H1 (cell line): Measurements from ENCODE around the gene MGARP. TPM values are rescaled to one million over a fixed set of nuclear protein-coding genes. Genes with fewer than 3 reads are reported as not detected.

Source experiments
- CTCF ChIA-PET: fragments of 300-600 bp; sonication (Branson Sonifier 250); formaldehyde crosslinking; loops from one replicate; lab custom pipeline; 2021; ENCODE audit not compliant: partially characterized antibody; lab: Charles Lee
- POLR2A ChIA-PET: fragments of 300-600 bp; sonication (Branson Sonifier 250); formaldehyde crosslinking; loops from one replicate; lab custom pipeline; 2021; ENCODE audit warnings: inconsistent platforms; ENCODE audit not compliant: partially characterized antibody; lab: Charles Lee
- DNase-seq, 2 experiments: peaks; one replicate each; pipeline versions ENCODE4 v3.0.0 to v3.0.0-alpha.2; 2010 to 2022; ENCODE audit warnings: low spot score in 2 of 2, low read depth in 1 of 2, mixed read lengths in 1 of 2
- FAIRE-seq: peaks from 2 replicates; lab custom pipeline; 2011; peaks lifted over from hg19 to GRCh38; lab: Jason Lieb, UNC
- H2AFZ ChIP-seq: 2 replicates; pipeline ENCODE4 v1.8.1; 2012; ENCODE audit warnings: low read length, inconsistent platforms
- H2AK5ac ChIP-seq: 2 replicates; pipeline ENCODE4 v1.6.1; 2013; ENCODE audit warnings: low read depth, low read length
- H2BK120ac ChIP-seq: replicated peaks from 2 replicates; pipeline ENCODE3; 2013; ENCODE audit warnings: low read depth, low read length, inconsistent platforms
- H2BK12ac ChIP-seq: 2 replicates; pipeline ENCODE4 v1.6.1; 2013; ENCODE audit warnings: low read depth, low read length
- H2BK15ac ChIP-seq: 2 replicates; pipeline ENCODE4 v1.6.1; 2013; ENCODE audit warnings: low read length
- H2BK20ac ChIP-seq: 2 replicates; pipeline ENCODE4 v1.6.1; 2013; ENCODE audit warnings: low read length
- H2BK5ac ChIP-seq: 2 replicates; pipeline ENCODE4 v1.6.1; 2013; ENCODE audit warnings: low read depth, low read length
- H3K14ac ChIP-seq: 2 replicates; pipeline ENCODE4 v1.6.1; 2013; ENCODE audit warnings: inconsistent platforms; ENCODE audit not compliant: insufficient read length
- H3K18ac ChIP-seq: 2 replicates; pipeline ENCODE4 v1.6.1; 2013; ENCODE audit warnings: low read length; ENCODE audit errors: extremely low read depth
- H3K23ac ChIP-seq: 2 replicates; pipeline ENCODE4 v1.6.1; 2013; ENCODE audit warnings: inconsistent platforms; ENCODE audit not compliant: insufficient read length
- H3K23me2 ChIP-seq: 2 replicates; pipeline ENCODE4 v1.6.1; 2013; ENCODE audit warnings: low read depth, low read length
- H3K27ac ChIP-seq: 2 replicates; pipeline ENCODE4 v1.6.1; 2011; ENCODE audit warnings: low read depth, low read length, inconsistent platforms
- H3K27me3 ChIP-seq, 4 experiments: replicated peaks in 1 of 4; 1 replicate in 1 of 4; 2 replicates in 3 of 4; pipeline versions ENCODE4 v1.6.1 to v1.8.1; 2011 to 2013; ENCODE audit warnings: low read length in 3 of 4, mild to moderate bottlenecking in 3 of 4, inconsistent platforms in 2 of 4, mixed read lengths in 2 of 4, moderate library complexity in 1 of 4; ENCODE audit not compliant: control insufficient read depth in 3 of 4, insufficient read depth in 3 of 4; ENCODE audit errors: extremely low read depth in 1 of 4
- H3K36me3 ChIP-seq, 4 experiments: 2 replicates each; pipeline versions ENCODE4 v1.6.1 to v1.8.1; 2011 to 2013; ENCODE audit warnings: mild to moderate bottlenecking in 4 of 4, low read length in 3 of 4, moderate library complexity in 2 of 4, control low read depth in 1 of 4, inconsistent platforms in 1 of 4; ENCODE audit not compliant: insufficient read depth in 4 of 4, control insufficient read depth in 2 of 4
- H3K4ac ChIP-seq: replicated peaks from 2 replicates; pipeline ENCODE3; 2013; ENCODE audit warnings: low read length, low read depth, mixed read lengths, inconsistent platforms; ENCODE audit not compliant: insufficient read length
- H3K4me1 ChIP-seq, 4 experiments: replicated peaks in 1 of 4; 1 replicate in 1 of 4; 2 replicates in 3 of 4; pipeline versions ENCODE4 v1.6.1 to v1.8.1; 2011 to 2013; ENCODE audit warnings: low read length in 3 of 4, inconsistent platforms in 2 of 4, mixed read lengths in 1 of 4; ENCODE audit not compliant: insufficient read depth in 4 of 4, control insufficient read depth in 3 of 4
- H3K4me2 ChIP-seq, 2 experiments: 2 replicates each; pipeline versions ENCODE4 v1.6.1 to v1.8.1; 2011 to 2013; ENCODE audit warnings: low read depth in 2 of 2, low read length in 2 of 2, control low read depth in 1 of 2, inconsistent platforms in 1 of 2, mild to moderate bottlenecking in 1 of 2; ENCODE audit not compliant: insufficient read depth in 1 of 2
- H3K4me3 ChIP-seq, 4 experiments: fragments of 200-600, 300-600 bp in 1 of 4; sonication (generic), shearing (Covaris generic), sonication (Bioruptor Twin) in 1 of 4; 2 replicates each; pipeline versions ENCODE4 v1.5.1 to v1.8.1; 2011 to 2016; ENCODE audit warnings: low read length in 4 of 4, low read depth in 3 of 4, control low read depth in 2 of 4, inconsistent platforms in 2 of 4, mild to moderate bottlenecking in 2 of 4, mixed read lengths in 1 of 4, moderate library complexity in 1 of 4; ENCODE audit not compliant: insufficient read depth in 2 of 4; ENCODE audit errors: extremely low read depth in 1 of 4
- H3K56ac ChIP-seq: replicated peaks from 2 replicates; pipeline ENCODE3; 2013; ENCODE audit warnings: low read depth, mild to moderate bottlenecking, mixed read lengths, low read length, inconsistent platforms; ENCODE audit not compliant: insufficient read length
- H3K79me1 ChIP-seq: 2 replicates; pipeline ENCODE4 v1.6.1; 2013; ENCODE audit warnings: low read depth, low read length, control low read depth
- H3K79me2 ChIP-seq, 2 experiments: 2 replicates each; pipeline versions ENCODE4 v1.6.1 to v1.8.1; 2012 to 2013; ENCODE audit warnings: low read length in 2 of 2, mild to moderate bottlenecking in 2 of 2, inconsistent platforms in 1 of 2; ENCODE audit not compliant: insufficient read depth in 2 of 2, control insufficient read depth in 1 of 2
- H3K9ac ChIP-seq, 4 experiments: replicated peaks in 1 of 4; 1 replicate in 1 of 4; 2 replicates in 3 of 4; pipeline versions ENCODE4 v1.6.1 to v1.8.1; 2011 to 2013; ENCODE audit warnings: low read depth in 3 of 4, low read length in 3 of 4, control low read depth in 2 of 4, mild to moderate bottlenecking in 2 of 4, moderate library complexity in 2 of 4, inconsistent platforms in 1 of 4; ENCODE audit errors: extremely low read depth in 1 of 4
- H3K9me3 ChIP-seq, 2 experiments: 2 replicates each; pipeline versions ENCODE4 v1.6.1 to v1.8.1; 2012 to 2013; ENCODE audit warnings: mild to moderate bottlenecking in 2 of 2, moderate library complexity in 2 of 2, control low read depth in 1 of 2, inconsistent platforms in 1 of 2, low read depth in 1 of 2, low read length in 1 of 2, mixed read lengths in 1 of 2; ENCODE audit not compliant: insufficient read depth in 2 of 2
- H4K20me1 ChIP-seq, 2 experiments: replicated peaks in 1 of 2; 2 replicates each; pipeline versions ENCODE3 to v1.8.1; 2011 to 2013; ENCODE audit warnings: inconsistent platforms in 2 of 2, low read length in 2 of 2, mild to moderate bottlenecking in 1 of 2; ENCODE audit not compliant: insufficient read depth in 2 of 2, control insufficient read depth in 1 of 2
- H4K5ac ChIP-seq: 2 replicates; pipeline ENCODE4 v1.6.1; 2013; ENCODE audit warnings: low read length, low read depth, mixed read lengths, inconsistent platforms; ENCODE audit not compliant: insufficient read length
- H4K8ac ChIP-seq: 2 replicates; pipeline ENCODE4 v1.8.0; 2013; ENCODE audit warnings: mild to moderate bottlenecking, moderate library complexity, low read length, inconsistent platforms; ENCODE audit not compliant: insufficient read depth; ENCODE audit errors: extremely low read depth
- H4K91ac ChIP-seq: replicated peaks from 2 replicates; pipeline ENCODE3; 2013; ENCODE audit warnings: low read length, mixed read lengths, inconsistent platforms; ENCODE audit not compliant: insufficient read length
- CBX8 ChIP-seq: fragments of 300-800, 300-1000 bp; sonication (generic); IDR thresholded peaks from 2 replicates; pipeline ENCODE4 v1.7.1; 2016; ENCODE audit warnings: low read depth, low read length, borderline replicate concordance
- POLR2A ChIP-seq, 2 experiments: IDR thresholded peaks; 1 replicate in 1 of 2; 2 replicates in 1 of 2; pipeline ENCODE4 v1.6.1; 2011; ENCODE audit warnings: low read depth in 2 of 2, low read length in 2 of 2, mild to moderate bottlenecking in 2 of 2; ENCODE audit errors: control extremely low read depth in 1 of 2
- RFX5 ChIP-seq: IDR thresholded peaks from 2 replicates; pipeline ENCODE4 v1.6.1; 2011; ENCODE audit warnings: low read depth, low read length, improper control_type of control experiment, borderline replicate concordance
- SIN3A ChIP-seq, 2 experiments: IDR thresholded peaks in 1 of 2; conservative IDR thresholded peaks in 1 of 2; 2 replicates each; pipeline ENCODE4 v1.6.1; 2011 to 2012; ENCODE audit warnings: low read length in 2 of 2, improper control_type of control experiment in 1 of 2, low read depth in 1 of 2, mild to moderate bottlenecking in 1 of 2
- SP2 ChIP-seq: IDR thresholded peaks from 2 replicates; pipeline ENCODE4 v1.6.1; 2012; ENCODE audit warnings: mild to moderate bottlenecking, low read length, inconsistent platforms
- SUZ12 ChIP-seq: fragments of 200-600 bp; sonication (generic); IDR thresholded peaks from 2 replicates; pipeline ENCODE4 v1.6.1; 2012; ENCODE audit warnings: mild to moderate bottlenecking, inconsistent platforms, low read length, moderate library complexity, mixed read lengths
- polyA plus RNA-seq, 7 experiments: library from polyadenylated mRNA; depleted of rRNA in 3 of 7; stranded (reverse) in 5 of 7; unstranded in 2 of 7; fragments of >200 nt in 5 of 7; fragments of 200-250 nt in 2 of 7; gene quantifications; 1 replicate in 5 of 7; 2 replicates in 1 of 7; 4 replicates in 1 of 7; pipeline versions ENCODE4 v1.2.1 to v1.2.3, GENCODE V29; 2011 to 2013; ENCODE audit warnings: missing spikeins in 2 of 7, mixed read lengths in 2 of 7
- total RNA-seq: library from RNA; stranded (reverse); fragmentation: NEBNext Ultra II Directional; extraction: Animal tissue kit (Norgen Biotek cat#: 25700); gene quantifications from 2 replicates; pipeline ENCODE4 v1.2.1, GENCODE V29; 2021
- TF ChIP-seq, protein P1 (sequence below), 3 experiments: IDR thresholded peaks; 1 replicate in 2 of 3; 2 replicates in 1 of 3; pipeline versions ENCODE4 v1.5.1 to v1.6.1; 2011; ENCODE audit warnings: low read length in 3 of 3, mild to moderate bottlenecking in 3 of 3, inconsistent platforms in 2 of 3, low read depth in 1 of 3, moderate library complexity in 1 of 3; ENCODE audit not compliant: insufficient read depth in 1 of 3; ENCODE audit errors: control extremely low read depth in 1 of 3
- TF ChIP-seq, protein P2 (sequence below): IDR thresholded peaks from 2 replicates; pipeline ENCODE4 v1.6.1; 2012; ENCODE audit warnings: inconsistent platforms
- TF ChIP-seq, protein P3 (sequence below): IDR thresholded peaks from 2 replicates; pipeline ENCODE4 v1.6.1; 2012; ENCODE audit warnings: low read length, inconsistent platforms

Gene MGARP
- total and polyA plus RNA-seq, 2 of the 8 experiments (the other 6 are each of a cell fraction or from before 2014, with no cell fraction given), result 2.8 to 4.5 TPM

DNA sequence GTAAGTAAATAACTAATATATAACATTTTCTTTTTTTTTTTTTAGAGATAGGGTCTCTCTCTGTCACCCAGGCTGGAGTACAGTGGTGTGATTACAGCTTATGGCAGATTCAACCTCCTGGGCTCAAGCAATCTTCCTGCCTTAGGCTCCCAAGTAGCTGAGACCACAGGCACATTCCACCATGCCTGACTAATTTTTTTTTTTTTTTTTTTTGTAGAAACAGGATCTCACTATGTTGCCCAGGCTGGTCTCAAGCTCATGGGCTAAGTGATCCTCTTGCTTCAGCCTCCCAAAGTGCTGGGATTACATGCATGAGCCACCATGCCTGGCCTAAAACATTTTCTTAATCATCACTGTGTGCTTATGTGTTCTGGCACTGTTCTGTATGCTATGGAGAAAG, 32.8 kb downstream of the MGARP start:
- Histone ChIP-seq H3K4me1 (peaks cover under 1 to 4% (median 3%) of the 10 kb centered on the region in 4 experiments), H2BK15ac (no peak overlapping the region), H3K4ac (no peak overlapping the region), H3K14ac (no peak overlapping the region), H2AK5ac (no peak overlapping the region), H3K27me3 (no peaks in the 10 kb centered on the region), H3K9me3 (no peaks in the 10 kb centered on the region), H4K91ac (no peak overlapping the region)
- no peak for DNase-seq
- no peak for TF ChIP-seq RFX5
- no peak for TF ChIP-seq POLR2A (IDR thresholded peaks at IDR 0.05; ENCODE audit: control extremely low read depth in 1 of 2, low read depth in 2 of 2, low read length in 2 of 2)
- TF ChIP-seq, protein P1, sequence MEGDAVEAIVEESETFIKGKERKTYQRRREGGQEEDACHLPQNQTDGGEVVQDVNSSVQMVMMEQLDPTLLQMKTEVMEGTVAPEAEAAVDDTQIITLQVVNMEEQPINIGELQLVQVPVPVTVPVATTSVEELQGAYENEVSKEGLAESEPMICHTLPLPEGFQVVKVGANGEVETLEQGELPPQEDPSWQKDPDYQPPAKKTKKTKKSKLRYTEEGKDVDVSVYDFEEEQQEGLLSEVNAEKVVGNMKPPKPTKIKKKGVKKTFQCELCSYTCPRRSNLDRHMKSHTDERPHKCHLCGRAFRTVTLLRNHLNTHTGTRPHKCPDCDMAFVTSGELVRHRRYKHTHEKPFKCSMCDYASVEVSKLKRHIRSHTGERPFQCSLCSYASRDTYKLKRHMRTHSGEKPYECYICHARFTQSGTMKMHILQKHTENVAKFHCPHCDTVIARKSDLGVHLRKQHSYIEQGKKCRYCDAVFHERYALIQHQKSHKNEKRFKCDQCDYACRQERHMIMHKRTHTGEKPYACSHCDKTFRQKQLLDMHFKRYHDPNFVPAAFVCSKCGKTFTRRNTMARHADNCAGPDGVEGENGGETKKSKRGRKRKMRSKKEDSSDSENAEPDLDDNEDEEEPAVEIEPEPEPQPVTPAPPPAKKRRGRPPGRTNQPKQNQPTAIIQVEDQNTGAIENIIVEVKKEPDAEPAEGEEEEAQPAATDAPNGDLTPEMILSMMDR (IDR thresholded peaks at IDR 0.05; ENCODE audit: control extremely low read depth in 1 of 3, insufficient read depth in 1 of 3, low read depth in 1 of 3, low read length in 3 of 3), result no peak
- no peak for TF ChIP-seq CBX8
- TF ChIP-seq SIN3A (conservative IDR thresholded peaks at IDR 0.05 in 1 of 2, IDR thresholded peaks at IDR 0.05 in 1 of 2; ENCODE audit: low read depth in 1 of 2, low read length in 2 of 2), result no peak
- no peak for TF ChIP-seq SUZ12
- no peak for TF ChIP-seq SP2
- TF ChIP-seq, protein P2, sequence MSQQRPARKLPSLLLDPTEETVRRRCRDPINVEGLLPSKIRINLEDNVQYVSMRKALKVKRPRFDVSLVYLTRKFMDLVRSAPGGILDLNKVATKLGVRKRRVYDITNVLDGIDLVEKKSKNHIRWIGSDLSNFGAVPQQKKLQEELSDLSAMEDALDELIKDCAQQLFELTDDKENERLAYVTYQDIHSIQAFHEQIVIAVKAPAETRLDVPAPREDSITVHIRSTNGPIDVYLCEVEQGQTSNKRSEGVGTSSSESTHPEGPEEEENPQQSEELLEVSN, result no peak
- TF ChIP-seq, protein P3, sequence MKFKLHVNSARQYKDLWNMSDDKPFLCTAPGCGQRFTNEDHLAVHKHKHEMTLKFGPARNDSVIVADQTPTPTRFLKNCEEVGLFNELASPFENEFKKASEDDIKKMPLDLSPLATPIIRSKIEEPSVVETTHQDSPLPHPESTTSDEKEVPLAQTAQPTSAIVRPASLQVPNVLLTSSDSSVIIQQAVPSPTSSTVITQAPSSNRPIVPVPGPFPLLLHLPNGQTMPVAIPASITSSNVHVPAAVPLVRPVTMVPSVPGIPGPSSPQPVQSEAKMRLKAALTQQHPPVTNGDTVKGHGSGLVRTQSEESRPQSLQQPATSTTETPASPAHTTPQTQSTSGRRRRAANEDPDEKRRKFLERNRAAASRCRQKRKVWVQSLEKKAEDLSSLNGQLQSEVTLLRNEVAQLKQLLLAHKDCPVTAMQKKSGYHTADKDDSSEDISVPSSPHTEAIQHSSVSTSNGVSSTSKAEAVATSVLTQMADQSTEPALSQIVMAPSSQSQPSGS, result no peak
- TF ChIP-seq, all 59 proteins: peak for 0
- H2BK12ac ChIP-seq, result no peak overlapping the region
- H3K4me3 ChIP-seq, result no peak overlapping the region
- no peaks in the 10 kb centered on the region for H3K23me2 ChIP-seq
- H3K23ac ChIP-seq, result no peak overlapping the region
- H3K56ac ChIP-seq, result no peak overlapping the region
- no peak overlapping the region for H2AFZ ChIP-seq
- no peaks in the 10 kb centered on the region for H3K79me2 ChIP-seq
- H3K18ac ChIP-seq, result no peak overlapping the region
- H3K27ac ChIP-seq, result no peak overlapping the region
- H2BK20ac ChIP-seq, result no peak overlapping the region
- no peak overlapping the region for H4K5ac ChIP-seq
- no peak overlapping the region for H2BK5ac ChIP-seq
- no peak overlapping the region for H3K4me2 ChIP-seq
- no peak overlapping the region for H2BK120ac ChIP-seq
- no peaks in the 10 kb centered on the region for H3K36me3 ChIP-seq
- CTCF ChIA-PET, result interaction anchor here (1.3 to 1.5 kb wide), 2 partner anchors 21 to 29 kb away, joined by 3 read pairs; no protein-coding TSS in a partner anchor
- no peaks in the 10 kb centered on the region for H4K20me1 ChIP-seq
- H3K79me1 ChIP-seq, result no peaks in the 10 kb centered on the region
- no peak overlapping the region for H3K9ac ChIP-seq
- no peak for FAIRE-seq
- POLR2A ChIA-PET, result interaction anchor here (1.3 kb wide), 1 partner anchor 54 kb away, joined by 4 read pairs; the partner anchor contains the start of gene NAA15
- H4K8ac ChIP-seq, result no peak overlapping the region
